ENCODE results near the gene FITM2.

DNA sequence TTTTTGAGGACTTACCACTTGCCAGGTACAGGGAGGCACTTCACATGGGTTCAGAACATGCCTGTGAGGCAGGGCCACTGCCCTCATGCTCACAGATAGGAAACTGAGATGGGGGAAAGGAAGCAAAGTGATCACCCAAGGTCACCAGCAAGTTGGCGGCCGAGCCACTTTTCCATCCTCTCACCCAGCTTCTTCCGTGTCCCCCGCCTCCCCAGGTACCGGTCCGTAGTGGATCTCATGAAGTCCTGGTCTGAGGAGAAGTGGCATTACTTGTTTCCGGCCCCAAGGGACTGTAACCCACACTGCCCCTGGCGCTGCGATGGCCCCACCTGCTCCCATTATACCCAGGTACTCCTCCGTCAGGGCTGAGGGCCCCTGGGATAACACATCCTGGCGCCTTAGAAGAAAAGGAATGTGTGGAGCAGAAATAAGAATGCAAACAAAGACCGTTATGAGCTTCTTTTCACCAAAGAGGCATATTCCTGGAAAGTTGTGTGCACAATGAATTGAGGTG lies 32.2 kb upstream of the FITM2 start:
- TF ChIP-seq CTCF (IDR thresholded peaks at IDR 0.05) (no peak), POLR2A (IDR thresholded peaks at IDR 0.05) (no peak)
